ENCODE results near the gene JPT2.
A peak's percentile ranks its signal among the peaks of the same experiment; 100 is the strongest.

Gene JPT2

GRCh38 chr16:1676661-1677060 is 1.4 kb upstream of the JPT2 start:
- H3K27ac ChIP-seq, result peak overlapping the region; percentile 87
- TF ChIP-seq CTCF (conservative IDR thresholded peaks at IDR 0.05), result no peak

GRCh38 chr16:1677339-1677738 is 740 bp upstream of the JPT2 start:
- no peak for TF ChIP-seq CTCF (conservative IDR thresholded peaks at IDR 0.05)

DNA sequence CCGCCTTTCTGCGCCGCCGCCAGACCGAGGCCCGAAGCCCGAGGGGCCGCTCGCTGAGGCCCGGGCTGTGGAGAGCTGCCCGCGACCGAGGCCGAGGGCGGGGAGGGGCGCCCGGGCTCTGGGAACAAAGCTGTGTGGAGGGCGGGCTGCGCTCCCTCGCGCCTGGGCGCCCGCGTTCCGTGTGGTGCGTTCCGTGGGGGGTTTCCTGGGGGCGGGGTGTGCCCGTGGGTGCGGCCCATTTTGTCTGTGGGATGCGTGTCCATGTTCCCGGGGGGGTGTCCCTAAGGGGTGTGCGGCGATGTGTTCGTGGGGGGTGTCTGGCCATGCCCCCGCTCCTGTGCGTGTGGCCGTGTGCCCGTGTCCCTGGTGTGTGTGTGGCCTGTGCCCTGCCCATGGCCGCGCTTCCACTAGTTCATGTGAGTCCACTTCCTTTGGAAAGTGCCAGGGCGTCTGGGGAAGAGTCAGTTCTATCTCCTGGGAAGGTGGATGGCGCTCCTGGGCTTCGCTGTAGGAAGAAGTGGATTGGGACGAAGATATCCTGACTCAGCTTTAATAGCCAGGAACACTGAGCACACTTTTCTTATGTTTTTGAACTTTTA is 520 bp downstream of the JPT2 start:
- peak overlapping the region; percentile 87 for H3K27ac ChIP-seq
- TF ChIP-seq CTCF (conservative IDR thresholded peaks at IDR 0.05), result no peak

More at GRCh38 chr16:1677339-1677738, 740 bp upstream of the JPT2 start:
- peak overlapping the region; percentile 87 for H3K27ac ChIP-seq

- peak overlapping the region; percentile 87 for H3K27ac ChIP-seq
- no peak for TF ChIP-seq CTCF (conservative IDR thresholded peaks at IDR 0.05)
Measured at GRCh38 chr16:1680361-1680760, 2.3 kb downstream of the JPT2 start.

DNA sequence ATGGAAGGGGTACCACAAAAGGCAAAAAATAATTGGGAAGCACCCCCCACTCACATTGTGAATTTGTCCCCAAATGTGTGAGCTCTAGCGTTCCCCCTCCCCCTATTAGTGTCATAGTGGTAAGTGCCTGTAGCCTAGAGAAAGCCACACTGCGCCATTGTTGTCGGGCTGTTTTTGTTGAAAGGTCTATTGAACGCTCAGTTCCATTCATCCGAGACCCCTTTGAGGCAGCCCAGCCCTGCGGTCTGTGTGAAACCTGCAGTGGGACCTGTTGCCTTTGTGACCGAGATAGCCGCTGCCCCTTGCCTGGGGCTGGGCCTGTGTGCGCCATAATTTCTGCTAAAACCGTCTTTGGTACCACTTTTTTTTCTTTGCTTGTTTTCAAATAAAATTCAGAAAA is 3.0 kb downstream of the JPT2 start:
- H3K27ac ChIP-seq, result peak overlapping the region; percentile 87
- no peak for TF ChIP-seq CTCF (conservative IDR thresholded peaks at IDR 0.05)

DNA sequence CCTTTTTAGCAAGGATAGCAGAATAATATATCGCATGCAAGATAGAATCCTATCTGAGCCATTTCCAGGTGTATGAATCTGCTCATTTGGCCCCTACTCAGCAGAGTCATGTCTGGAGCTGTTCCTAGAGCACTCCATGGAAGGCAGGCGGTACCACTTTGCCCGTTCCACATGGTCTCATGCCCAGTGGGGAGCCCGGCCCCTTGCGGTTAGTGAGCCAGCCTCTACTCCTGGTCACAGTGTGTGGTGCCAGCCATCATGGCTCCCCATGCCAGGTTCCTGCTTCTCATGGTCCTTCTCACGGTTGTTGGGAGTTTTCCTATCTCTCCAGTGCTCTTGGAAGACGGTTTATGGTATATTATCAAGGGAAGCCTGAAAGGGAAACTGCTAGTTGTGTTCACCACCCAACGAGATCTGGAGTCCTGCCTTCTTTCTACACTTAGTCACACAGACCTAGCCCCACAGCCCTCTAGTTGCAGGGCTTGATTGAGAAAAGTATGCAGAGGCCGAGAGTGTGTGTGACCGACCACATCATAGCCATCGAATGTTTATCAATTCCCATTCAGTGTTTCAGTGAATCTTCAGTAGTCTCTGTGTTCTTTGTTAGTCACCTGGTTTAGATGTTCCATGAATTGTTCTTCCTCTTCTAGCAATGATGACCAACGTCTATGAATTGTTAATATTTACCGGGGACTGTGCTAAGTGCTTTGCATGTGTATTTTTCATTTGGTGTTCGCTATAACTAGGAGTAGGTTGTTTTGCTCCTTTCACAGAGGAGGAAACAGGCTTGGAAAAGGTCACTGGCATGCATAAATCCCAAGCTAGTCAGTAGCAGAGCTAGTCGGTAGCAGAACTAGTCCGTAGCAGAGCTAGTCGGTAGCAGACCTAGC is 9.6 kb downstream of the JPT2 start:
- no peak for TF ChIP-seq CTCF (conservative IDR thresholded peaks at IDR 0.05)
- H3K27ac ChIP-seq, result peak overlapping the region; percentile 64

DNA sequence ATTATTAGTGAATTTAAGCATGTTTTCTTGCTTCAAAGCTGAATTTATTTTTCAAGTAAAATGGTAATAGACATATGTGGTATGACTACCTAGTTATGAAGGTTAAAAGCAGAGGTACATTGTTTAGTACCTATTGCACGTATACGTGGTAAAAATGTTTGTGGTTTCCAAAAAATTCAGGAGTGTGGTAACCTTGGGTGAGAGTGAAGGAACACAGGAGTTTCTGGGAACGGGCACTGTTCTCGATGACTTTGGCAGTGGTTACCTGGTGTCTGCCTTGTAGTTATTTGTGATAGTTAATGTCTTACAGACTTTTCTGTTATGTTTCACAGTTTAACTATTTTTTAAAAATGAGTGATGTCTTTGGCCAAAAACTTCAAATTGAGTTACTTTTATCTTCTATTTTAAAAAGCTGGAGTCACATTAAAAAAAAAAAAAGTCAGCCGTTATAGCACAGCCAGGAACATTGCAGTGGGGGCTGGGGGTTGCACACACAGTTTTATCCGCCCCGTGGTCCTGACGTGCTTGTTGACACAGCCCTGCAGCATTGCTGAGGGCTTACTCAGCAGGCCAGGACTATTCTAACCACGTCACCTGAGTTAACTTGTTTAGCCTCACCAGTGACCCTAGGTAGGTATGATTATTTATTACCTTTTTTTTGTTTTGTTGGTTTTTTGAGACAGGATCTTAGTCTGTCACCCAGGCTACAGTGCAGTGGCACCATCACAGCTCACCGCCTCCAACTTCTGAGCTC is 10.9 kb downstream of the JPT2 start:
- peak overlapping the region; percentile 64 for H3K27ac ChIP-seq
- no peak for TF ChIP-seq CTCF (conservative IDR thresholded peaks at IDR 0.05)

Data from VCaP (cell line).